Measurements from ENCODE around the gene DDX46.

DNA sequence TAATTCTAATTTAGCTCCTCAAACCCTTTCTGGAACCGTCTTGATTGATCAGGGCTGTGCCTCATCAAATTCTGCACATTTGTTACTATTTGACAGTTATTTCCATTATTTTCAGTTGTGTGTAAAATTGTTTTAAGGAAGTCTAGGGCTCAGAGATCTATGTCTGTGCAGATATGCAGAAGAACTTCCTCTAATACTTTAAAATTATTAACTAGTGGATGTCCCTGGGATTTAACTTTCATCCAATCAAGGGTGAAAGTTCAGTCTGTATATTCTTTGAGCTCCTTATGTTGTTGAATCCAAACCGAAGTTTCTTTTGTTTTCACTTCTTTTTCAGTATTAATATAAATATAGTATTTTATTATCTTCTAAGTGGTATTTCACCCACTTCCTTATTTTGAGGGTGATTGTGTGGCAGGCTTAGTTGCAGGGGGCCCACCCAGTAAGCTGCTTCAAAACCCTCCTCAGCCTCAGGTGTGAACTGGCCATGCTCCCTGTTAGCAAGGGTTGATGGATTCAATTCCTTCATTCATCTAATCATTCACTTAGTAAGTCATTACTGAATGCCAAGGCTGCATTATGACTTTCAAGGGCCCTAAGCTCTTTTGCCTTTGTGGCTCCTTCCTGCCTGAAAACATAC, 22.3 kb upstream of the DDX46 start:
- TF ChIP-seq, protein P1, sequence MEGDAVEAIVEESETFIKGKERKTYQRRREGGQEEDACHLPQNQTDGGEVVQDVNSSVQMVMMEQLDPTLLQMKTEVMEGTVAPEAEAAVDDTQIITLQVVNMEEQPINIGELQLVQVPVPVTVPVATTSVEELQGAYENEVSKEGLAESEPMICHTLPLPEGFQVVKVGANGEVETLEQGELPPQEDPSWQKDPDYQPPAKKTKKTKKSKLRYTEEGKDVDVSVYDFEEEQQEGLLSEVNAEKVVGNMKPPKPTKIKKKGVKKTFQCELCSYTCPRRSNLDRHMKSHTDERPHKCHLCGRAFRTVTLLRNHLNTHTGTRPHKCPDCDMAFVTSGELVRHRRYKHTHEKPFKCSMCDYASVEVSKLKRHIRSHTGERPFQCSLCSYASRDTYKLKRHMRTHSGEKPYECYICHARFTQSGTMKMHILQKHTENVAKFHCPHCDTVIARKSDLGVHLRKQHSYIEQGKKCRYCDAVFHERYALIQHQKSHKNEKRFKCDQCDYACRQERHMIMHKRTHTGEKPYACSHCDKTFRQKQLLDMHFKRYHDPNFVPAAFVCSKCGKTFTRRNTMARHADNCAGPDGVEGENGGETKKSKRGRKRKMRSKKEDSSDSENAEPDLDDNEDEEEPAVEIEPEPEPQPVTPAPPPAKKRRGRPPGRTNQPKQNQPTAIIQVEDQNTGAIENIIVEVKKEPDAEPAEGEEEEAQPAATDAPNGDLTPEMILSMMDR (IDR thresholded peaks at IDR 0.05): no peak
- no peak for TF ChIP-seq POLR2A (IDR thresholded peaks at IDR 0.05)

Measured in body of pancreas (tissue), 4 donors.